Panc1 (cell line): ENCODE results near the gene SYNGR2.

Experiments used
- SIN3A ChIP-seq: IDR thresholded peaks from 2 replicates; pipeline ENCODE4 v1.6.1; 2012; ENCODE audit warnings: low read depth, mild to moderate bottlenecking, low read length, moderate library complexity, borderline replicate concordance; ENCODE audit not compliant: insufficient read depth
- TCF7L2 ChIP-seq: IDR thresholded peaks from 2 replicates; pipeline ENCODE4 v1.6.1; 2011; ENCODE audit warnings: mild to moderate bottlenecking, low read depth, low read length, inconsistent platforms
- TF ChIP-seq, protein P1 (sequence below): fragments of 450-650 bp; IDR thresholded peaks from 2 replicates; pipeline ENCODE4 v1.5.1; 2017; ENCODE audit warnings: mild to moderate bottlenecking
- TF ChIP-seq, protein P2 (sequence below), 2 experiments: IDR thresholded peaks; 2 replicates each; pipeline ENCODE4 v1.6.1; 2011 to 2012; ENCODE audit warnings: low read depth in 2 of 2, control low read depth in 1 of 2, low read length in 1 of 2, mild to moderate bottlenecking in 1 of 2, moderate library complexity in 1 of 2; ENCODE audit not compliant: insufficient read depth in 1 of 2

GRCh38 chr17:78127239-78127887 is 41.0 kb upstream of the SYNGR2 start:
- TF ChIP-seq, protein P1, sequence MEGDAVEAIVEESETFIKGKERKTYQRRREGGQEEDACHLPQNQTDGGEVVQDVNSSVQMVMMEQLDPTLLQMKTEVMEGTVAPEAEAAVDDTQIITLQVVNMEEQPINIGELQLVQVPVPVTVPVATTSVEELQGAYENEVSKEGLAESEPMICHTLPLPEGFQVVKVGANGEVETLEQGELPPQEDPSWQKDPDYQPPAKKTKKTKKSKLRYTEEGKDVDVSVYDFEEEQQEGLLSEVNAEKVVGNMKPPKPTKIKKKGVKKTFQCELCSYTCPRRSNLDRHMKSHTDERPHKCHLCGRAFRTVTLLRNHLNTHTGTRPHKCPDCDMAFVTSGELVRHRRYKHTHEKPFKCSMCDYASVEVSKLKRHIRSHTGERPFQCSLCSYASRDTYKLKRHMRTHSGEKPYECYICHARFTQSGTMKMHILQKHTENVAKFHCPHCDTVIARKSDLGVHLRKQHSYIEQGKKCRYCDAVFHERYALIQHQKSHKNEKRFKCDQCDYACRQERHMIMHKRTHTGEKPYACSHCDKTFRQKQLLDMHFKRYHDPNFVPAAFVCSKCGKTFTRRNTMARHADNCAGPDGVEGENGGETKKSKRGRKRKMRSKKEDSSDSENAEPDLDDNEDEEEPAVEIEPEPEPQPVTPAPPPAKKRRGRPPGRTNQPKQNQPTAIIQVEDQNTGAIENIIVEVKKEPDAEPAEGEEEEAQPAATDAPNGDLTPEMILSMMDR, result no peak
- no peak for TF ChIP-seq SIN3A
- no peak for TF ChIP-seq TCF7L2
- TF ChIP-seq, protein P2, sequence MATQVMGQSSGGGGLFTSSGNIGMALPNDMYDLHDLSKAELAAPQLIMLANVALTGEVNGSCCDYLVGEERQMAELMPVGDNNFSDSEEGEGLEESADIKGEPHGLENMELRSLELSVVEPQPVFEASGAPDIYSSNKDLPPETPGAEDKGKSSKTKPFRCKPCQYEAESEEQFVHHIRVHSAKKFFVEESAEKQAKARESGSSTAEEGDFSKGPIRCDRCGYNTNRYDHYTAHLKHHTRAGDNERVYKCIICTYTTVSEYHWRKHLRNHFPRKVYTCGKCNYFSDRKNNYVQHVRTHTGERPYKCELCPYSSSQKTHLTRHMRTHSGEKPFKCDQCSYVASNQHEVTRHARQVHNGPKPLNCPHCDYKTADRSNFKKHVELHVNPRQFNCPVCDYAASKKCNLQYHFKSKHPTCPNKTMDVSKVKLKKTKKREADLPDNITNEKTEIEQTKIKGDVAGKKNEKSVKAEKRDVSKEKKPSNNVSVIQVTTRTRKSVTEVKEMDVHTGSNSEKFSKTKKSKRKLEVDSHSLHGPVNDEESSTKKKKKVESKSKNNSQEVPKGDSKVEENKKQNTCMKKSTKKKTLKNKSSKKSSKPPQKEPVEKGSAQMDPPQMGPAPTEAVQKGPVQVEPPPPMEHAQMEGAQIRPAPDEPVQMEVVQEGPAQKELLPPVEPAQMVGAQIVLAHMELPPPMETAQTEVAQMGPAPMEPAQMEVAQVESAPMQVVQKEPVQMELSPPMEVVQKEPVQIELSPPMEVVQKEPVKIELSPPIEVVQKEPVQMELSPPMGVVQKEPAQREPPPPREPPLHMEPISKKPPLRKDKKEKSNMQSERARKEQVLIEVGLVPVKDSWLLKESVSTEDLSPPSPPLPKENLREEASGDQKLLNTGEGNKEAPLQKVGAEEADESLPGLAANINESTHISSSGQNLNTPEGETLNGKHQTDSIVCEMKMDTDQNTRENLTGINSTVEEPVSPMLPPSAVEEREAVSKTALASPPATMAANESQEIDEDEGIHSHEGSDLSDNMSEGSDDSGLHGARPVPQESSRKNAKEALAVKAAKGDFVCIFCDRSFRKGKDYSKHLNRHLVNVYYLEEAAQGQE (IDR thresholded peaks at IDR 0.05; ENCODE audit: insufficient read depth in 1 of 2, low read depth in 2 of 2, low read length in 1 of 2), result no peak
